H9 (cell line): ENCODE results near the gene DOK1. TPM values are rescaled to one million over a fixed set of nuclear protein-coding genes. Genes with fewer than 3 reads are reported as not detected.

ENCODE experiments used
- DNase-seq: peaks from one replicate; pipeline ENCODE4 v3.0.0-alpha.2; 2017
- H2AFZ ChIP-seq: one replicate; pipeline ENCODE4 v1.6.1; 2013; ENCODE audit warnings: mild to moderate bottlenecking, low read length, control low read depth, moderate library complexity
- H2AK5ac ChIP-seq: 2 replicates; pipeline ENCODE4 v1.6.1; 2013; ENCODE audit warnings: low read length, control low read depth, mixed read lengths; ENCODE audit not compliant: insufficient read length
- H2BK120ac ChIP-seq: one replicate; pipeline ENCODE4 v1.6.1; 2013; ENCODE audit warnings: low read depth, mild to moderate bottlenecking, low read length, control low read depth, inconsistent platforms; ENCODE audit not compliant: poor library complexity, severe bottlenecking
- H2BK12ac ChIP-seq: 2 replicates; pipeline ENCODE4 v1.6.1; 2013; ENCODE audit warnings: low read length, control low read depth, mixed read lengths, low read depth; ENCODE audit not compliant: insufficient read length
- H2BK15ac ChIP-seq: 2 replicates; pipeline ENCODE4 v1.6.1; 2013; ENCODE audit warnings: low read depth, low read length, control low read depth
- H2BK20ac ChIP-seq: one replicate; pipeline ENCODE4 v1.6.1; 2013; ENCODE audit warnings: low read depth, mild to moderate bottlenecking, low read length, control low read depth, inconsistent platforms; ENCODE audit not compliant: poor library complexity, severe bottlenecking
- H2BK5ac ChIP-seq: 2 replicates; pipeline ENCODE4 v1.6.1; 2013; ENCODE audit warnings: low read length, control low read depth, mixed read lengths; ENCODE audit not compliant: insufficient read length
- H3K14ac ChIP-seq: 2 replicates; pipeline ENCODE4 v1.6.1; 2013; ENCODE audit warnings: low read length, control low read depth; ENCODE audit not compliant: insufficient read depth
- H3K18ac ChIP-seq: 2 replicates; pipeline ENCODE4 v1.6.1; 2013; ENCODE audit warnings: low read depth, mild to moderate bottlenecking, mixed read lengths, low read length, control low read depth; ENCODE audit not compliant: insufficient read length
- H3K23ac ChIP-seq: 2 replicates; pipeline ENCODE4 v1.6.1; 2013; ENCODE audit warnings: low read length, control low read depth, mixed read lengths, low read depth; ENCODE audit not compliant: insufficient read length
- H3K23me2 ChIP-seq: 2 replicates; pipeline ENCODE4 v1.6.1; 2013; ENCODE audit warnings: low read depth, mild to moderate bottlenecking, mixed read lengths, low read length, control low read depth; ENCODE audit not compliant: insufficient read length, poor library complexity, severe bottlenecking
- H3K27ac ChIP-seq: 2 replicates; pipeline ENCODE4 v1.5.1; 2013; ENCODE audit warnings: low read length, control low read depth, mixed read lengths, low read depth; ENCODE audit not compliant: insufficient read length
- H3K27me3 ChIP-seq: 2 replicates; pipeline ENCODE4 v1.6.1; 2013; ENCODE audit warnings: low read length, control low read depth, inconsistent platforms; ENCODE audit not compliant: insufficient read depth
- H3K4ac ChIP-seq: 2 replicates; pipeline ENCODE4 v1.6.1; 2013; ENCODE audit warnings: low read depth, mild to moderate bottlenecking, control low read depth, inconsistent platforms, low read length, moderate library complexity
- H3K4me1 ChIP-seq: 2 replicates; pipeline ENCODE4 v1.6.1; 2013; ENCODE audit warnings: low read length, control low read depth, inconsistent platforms; ENCODE audit not compliant: insufficient read depth
- H3K4me2 ChIP-seq: 2 replicates; pipeline ENCODE4 v1.6.1; 2013; ENCODE audit warnings: low read length, control low read depth, mixed read lengths; ENCODE audit not compliant: insufficient read length, insufficient read depth
- H3K56ac ChIP-seq: 2 replicates; pipeline ENCODE4 v1.6.1; 2013; ENCODE audit warnings: low read depth, mild to moderate bottlenecking, mixed read lengths, low read length, control low read depth; ENCODE audit not compliant: insufficient read length
- H3K79me1 ChIP-seq: 2 replicates; pipeline ENCODE4 v1.6.1; 2013; ENCODE audit warnings: low read depth, mild to moderate bottlenecking, moderate library complexity, low read length, control low read depth, inconsistent platforms; ENCODE audit not compliant: insufficient read depth, poor library complexity, severe bottlenecking
- H3K79me2 ChIP-seq: 2 replicates; pipeline ENCODE4 v1.6.1; 2013; ENCODE audit warnings: low read length, control low read depth, inconsistent platforms; ENCODE audit not compliant: insufficient read depth
- H3K9ac ChIP-seq: 2 replicates; pipeline ENCODE4 v1.6.1; 2013; ENCODE audit warnings: low read length, control low read depth, mixed read lengths; ENCODE audit not compliant: insufficient read length; ENCODE audit errors: extremely low read depth
- H3K9me3 ChIP-seq: one replicate; pipeline ENCODE4 v1.6.1; 2013; ENCODE audit warnings: low read depth, low read length, inconsistent platforms; ENCODE audit not compliant: control insufficient read depth
- H3T11ph ChIP-seq: one replicate; pipeline ENCODE4 v1.6.1; 2013; ENCODE audit warnings: mild to moderate bottlenecking, low read length, control low read depth, inconsistent platforms
- H4K20me1 ChIP-seq: one replicate; pipeline ENCODE4 v1.6.1; 2013; ENCODE audit not compliant: control insufficient read depth, insufficient read length, insufficient read depth
- H4K5ac ChIP-seq: 2 replicates; pipeline ENCODE4 v1.6.1; 2013; ENCODE audit warnings: low read depth, mild to moderate bottlenecking, mixed read lengths, low read length, control low read depth; ENCODE audit not compliant: insufficient read length
- H4K8ac ChIP-seq: replicated peaks from 2 replicates; pipeline ENCODE4 v1.6.1; 2013; ENCODE audit warnings: low read length, control low read depth, mixed read lengths, low read depth; ENCODE audit not compliant: insufficient read length
- H4K91ac ChIP-seq: 2 replicates; pipeline ENCODE4 v1.6.1; 2013; ENCODE audit warnings: low read depth, mild to moderate bottlenecking, moderate library complexity, mixed read lengths, low read length, control low read depth; ENCODE audit not compliant: insufficient read length
- H3K27ac Mint-ChIP-seq, 3 experiments: 2 replicates in 2 of 3; 3 replicates in 1 of 3; pipeline ENCODE4 v1.8.0; 2020 to 2021; ENCODE audit warnings: mixed read lengths in 3 of 3, mild to moderate bottlenecking in 1 of 3, moderate library complexity in 1 of 3
- H3K27me3 Mint-ChIP-seq: 2 replicates; pipeline ENCODE4 v1.8.0; 2021; ENCODE audit warnings: low read depth, mild to moderate bottlenecking, moderate library complexity, mixed read lengths
- H3K36me3 Mint-ChIP-seq, 3 experiments: 2 replicates in 2 of 3; 3 replicates in 1 of 3; pipeline ENCODE4 v1.8.0; 2020 to 2021; ENCODE audit warnings: low read depth in 3 of 3, mixed read lengths in 3 of 3; ENCODE audit not compliant: insufficient read depth in 1 of 3
- H3K4me1 Mint-ChIP-seq, 2 experiments: 2 replicates each; pipeline ENCODE4 v1.8.0; 2020; ENCODE audit warnings: mixed read lengths in 2 of 2
- H3K4me3 Mint-ChIP-seq, 2 experiments: 2 replicates in 1 of 2; 3 replicates in 1 of 2; pipeline ENCODE4 v1.8.0; 2020 to 2021; ENCODE audit warnings: mild to moderate bottlenecking in 2 of 2, mixed read lengths in 2 of 2, moderate library complexity in 1 of 2
- H3K9me3 Mint-ChIP-seq, 2 experiments: 2 replicates in 1 of 2; 3 replicates in 1 of 2; pipeline ENCODE4 v1.8.0; 2020; ENCODE audit warnings: mild to moderate bottlenecking in 2 of 2, mixed read lengths in 2 of 2, moderate library complexity in 1 of 2
- CTCF ChIP-seq: fragments of 200-600 bp; sonication (generic); conservative IDR thresholded peaks from 3 replicates; pipeline ENCODE4 v1.8.0; 2021; ENCODE audit warnings: antibody characterized with exemption, mild to moderate bottlenecking
- WGBS: extraction: QIAGEN DNeasy Blood & Tissue Kit; methylation state at CpG from one replicate; pipeline ENCODE4 v1.1.7; 2013; ENCODE audit warnings: missing lambda C conversion rate, low lambda C conversion rate, mixed read lengths; ENCODE audit not compliant: insufficient read length; ENCODE audit errors: extremely low coverage; 5-methylcytosine and 5-hydroxymethylcytosine counted together
- total RNA-seq: library from RNA; stranded (reverse); gene quantifications from 2 replicates; pipeline ENCODE4 v1.2.1, GENCODE V29; 2021

The DOK1 gene
- total RNA-seq, 1 experiment from 2014 or later = 16.0 TPM

- no peaks in the 10 kb centered on the region for H3K4me1 ChIP-seq
- H3K27me3 ChIP-seq = peaks cover 26% of the 10 kb centered on the region; the same call in 1 of the 2 replicates
- Mint-ChIP-seq H3K4me1 (peaks cover 0 to 9% of the 10 kb centered on the region in 2 experiments; a peak in 1 of 4 replicates), H3K27me3 (peaks cover 60% of the 10 kb centered on the region), H3K4me3 (no peak overlapping the region), H3K9me3 (no peaks in the 10 kb centered on the region), H3K27ac (no peak overlapping the region), H3K36me3 (peaks cover 15 to 19% (median 17%) of the 10 kb centered on the region in 3 experiments)
- no CpG with 5 or more reads among the region's 3 CpGs for WGBS
- no peak overlapping the region for H2BK20ac ChIP-seq
- H2AK5ac ChIP-seq = no peak overlapping the region
- no peak overlapping the region for H3K9ac ChIP-seq
- H3K79me2 ChIP-seq = no peaks in the 10 kb centered on the region
- no peak overlapping the region for H3K56ac ChIP-seq
- H4K5ac ChIP-seq = no peak overlapping the region
- TF ChIP-seq CTCF = no peak
- no peak overlapping the region for H4K8ac ChIP-seq
- no peaks in the 10 kb centered on the region for H4K20me1 ChIP-seq
- no peak overlapping the region for H3K27ac ChIP-seq
- no peak overlapping the region for H3K4me2 ChIP-seq
- no peak overlapping the region for H3T11ph ChIP-seq
- no peak overlapping the region for H2AFZ ChIP-seq
- H2BK120ac ChIP-seq = no peak overlapping the region
- no peaks in the 10 kb centered on the region for H3K9me3 ChIP-seq
- H3K18ac ChIP-seq = no peak overlapping the region
- no peak overlapping the region for H2BK12ac ChIP-seq
- no peaks in the 10 kb centered on the region for H3K23me2 ChIP-seq
- DNase-seq = no peak
- no peaks in the 10 kb centered on the region for H3K79me1 ChIP-seq
- no peak overlapping the region for H3K23ac ChIP-seq
- no peak overlapping the region for H3K14ac ChIP-seq
- H2BK15ac ChIP-seq = no peak overlapping the region
- H2BK5ac ChIP-seq = no peak overlapping the region
- H3K4ac ChIP-seq = no peak overlapping the region
- no peak overlapping the region for H4K91ac ChIP-seq
Observed at GRCh38 chr2:74522516-74522915, 32.0 kb upstream of the DOK1 start.
